22Rv1 (cell line): Measurements from ENCODE around the gene TMEM30A.

Experiments used
- H3K27ac ChIP-seq: fragments of 450-650 bp; 2 replicates; pipeline ENCODE4 v1.5.1; 2017
- CTCF ChIP-seq: fragments of 450-650 bp; IDR thresholded peaks from 2 replicates; pipeline ENCODE4 v1.5.1; 2017; ENCODE audit warnings: mild to moderate bottlenecking
- ZFX ChIP-seq: fragments of 450-650 bp; IDR thresholded peaks from 2 replicates; pipeline ENCODE4 v1.6.1; 2017; ENCODE audit warnings: antibody characterized with exemption, borderline replicate concordance

TMEM30A gene

GRCh38 chr6:75273009-75273408 lies 11.6 kb downstream of the TMEM30A start:
- no peak for TF ChIP-seq CTCF
- H3K27ac ChIP-seq = peak overlapping the region; percentile 64

GRCh38 chr6:75272145-75272840 lies 12.3 kb downstream of the TMEM30A start:
- peak overlapping the region; percentile 64 for H3K27ac ChIP-seq
- TF ChIP-seq CTCF (no peak), ZFX (no peak)

GRCh38 chr6:75268988-75269354 lies 15.6 kb downstream of the TMEM30A start:
- TF ChIP-seq CTCF = no peak
- no peak overlapping the region for H3K27ac ChIP-seq

GRCh38 chr6:75268121-75268987 lies 16.2 kb downstream of the TMEM30A start:
- TF ChIP-seq CTCF (no peak), ZFX (no peak)
- no peak overlapping the region for H3K27ac ChIP-seq

GRCh38 chr6:75267461-75267860 lies 17.1 kb downstream of the TMEM30A start:
- H3K27ac ChIP-seq = no peak overlapping the region
- TF ChIP-seq CTCF (no peak), ZFX (no peak)

- no peak overlapping the region for H3K27ac ChIP-seq
- TF ChIP-seq CTCF (peak; percentile 90), ZFX (no peak)
Observed at GRCh38 chr6:75266716-75267291, 17.8 kb downstream of the TMEM30A start.

GRCh38 chr6:75263401-75263750 lies 21.2 kb downstream of the TMEM30A start:
- TF ChIP-seq CTCF (no peak), ZFX (no peak)
- no peak overlapping the region for H3K27ac ChIP-seq
